K562 (cell line): ENCODE results near the gene FAM81B. TPM values are rescaled to one million over a fixed set of nuclear protein-coding genes. Genes with fewer than 3 reads are reported as not detected.

Experiments
- ATAC-seq: fragments of 200-7000 bp; cut with Tn5 transposase; 3 replicates; pipeline ENCODE4 v1.9.1; 2020; ENCODE audit warnings: moderate library complexity
- BruUV-seq: library from RNA; stranded (reverse); fragments of 400-500 nt; replicated peaks from 2 replicates; lab custom pipeline; 2021; lab: Mats Ljungman, UMichigan
- CTCF ChIA-PET: fragments of 300-600 bp; formaldehyde crosslinking; extraction: SDS; loops from one replicate; lab custom pipeline; 2021; ENCODE audit warnings: low intra/inter-chr PET ratio; lab: Yijun Ruan, JAX
- POLR2A ChIA-PET: fragments of 300-600, 350-650 bp; sonication (Branson Sonifier 250); formaldehyde crosslinking; extraction: SDS; loops from one replicate; lab custom pipeline; 2021; ENCODE audit warnings: antibody characterized with exemption, inconsistent platforms; lab: Yijun Ruan, JAX
- DNase-seq, 4 experiments: peaks; one replicate each; pipeline versions ENCODE4 v3.0.0 to v3.0.0-alpha.2; 2011 to 2018; ENCODE audit warnings: low spot score in 3 of 4, mixed read lengths in 3 of 4; ENCODE audit errors: extremely low read depth in 1 of 4
- FAIRE-seq: peaks from 2 replicates; lab custom pipeline; 2011; peaks lifted over from hg19 to GRCh38; lab: Jason Lieb, UNC
- H2AFZ ChIP-seq: 2 replicates; pipeline ENCODE4 v1.6.0; 2011; ENCODE audit warnings: low read depth, low read length, control low read depth, inconsistent platforms
- H3K27ac ChIP-seq: fragments of 200-600 bp; 3 replicates; pipeline ENCODE4 v1.8.0; 2011; ENCODE audit warnings: low read depth, mild to moderate bottlenecking, control low read depth, inconsistent platforms, low read length, moderate library complexity, mixed read lengths; ENCODE audit errors: extremely low read depth
- H3K27me3 ChIP-seq, 2 experiments: fragments of 300-600 bp in 1 of 2; 2 replicates in 1 of 2; 3 replicates in 1 of 2; pipeline versions ENCODE4 v1.6.0 to v1.8.0; 2011; ENCODE audit warnings: inconsistent platforms in 2 of 2, low read length in 2 of 2, mild to moderate bottlenecking in 1 of 2, mixed read lengths in 1 of 2, moderate library complexity in 1 of 2; ENCODE audit not compliant: control insufficient read depth in 2 of 2, insufficient read depth in 2 of 2
- H3K36me3 ChIP-seq: fragments of 300-600 bp; 3 replicates; pipeline ENCODE4 v1.8.0; 2011; ENCODE audit warnings: mild to moderate bottlenecking, low read length, inconsistent platforms; ENCODE audit not compliant: control insufficient read depth, insufficient read depth
- H3K4me1 ChIP-seq, 2 experiments: fragments of 200-600 bp in 1 of 2; replicated peaks in 1 of 2; 2 replicates in 1 of 2; 3 replicates in 1 of 2; pipeline versions ENCODE4 v1.5.1 to v1.8.0; 2011; ENCODE audit warnings: inconsistent platforms in 2 of 2, low read length in 2 of 2, mild to moderate bottlenecking in 1 of 2, mixed read lengths in 1 of 2, moderate library complexity in 1 of 2; ENCODE audit not compliant: control insufficient read depth in 2 of 2, insufficient read depth in 2 of 2
- H3K4me2 ChIP-seq: 2 replicates; pipeline ENCODE4 v1.6.1; 2011; ENCODE audit warnings: low read length, control low read depth, inconsistent platforms, mixed read lengths; ENCODE audit not compliant: insufficient read depth
- H3K4me3 ChIP-seq: fragments of 200-600 bp; sonication (generic), shearing (Covaris generic); 2 replicates; pipeline ENCODE4 v1.5.1; 2016; ENCODE audit warnings: control low read depth, inconsistent platforms
- H3K79me2 ChIP-seq: fragments of 200-600 bp; 3 replicates; pipeline ENCODE4 v1.8.0; 2011; ENCODE audit warnings: low read length, inconsistent platforms; ENCODE audit not compliant: control insufficient read depth, insufficient read depth
- H3K9ac ChIP-seq, 2 experiments: 2 replicates each; pipeline versions ENCODE4 v1.6.0 to v1.6.1; 2011; ENCODE audit warnings: low read depth in 2 of 2, low read length in 2 of 2, control low read depth in 1 of 2, inconsistent platforms in 1 of 2, mild to moderate bottlenecking in 1 of 2, mixed read lengths in 1 of 2; ENCODE audit not compliant: insufficient read depth in 1 of 2
- H3K9me1 ChIP-seq: one replicate; pipeline ENCODE4 v1.6.0; 2011; ENCODE audit warnings: inconsistent platforms, mild to moderate bottlenecking, low read length, moderate library complexity; ENCODE audit not compliant: control insufficient read depth, insufficient read depth
- H3K9me3 ChIP-seq: replicated peaks from 2 replicates; pipeline ENCODE4 v1.5.1; 2011; ENCODE audit warnings: low read depth, low read length, inconsistent platforms; ENCODE audit not compliant: control insufficient read depth, insufficient read depth
- H4K20me1 ChIP-seq: replicated peaks from 2 replicates; pipeline ENCODE4 v1.6.1; 2011; ENCODE audit warnings: low read length, inconsistent platforms, mixed read lengths; ENCODE audit not compliant: control insufficient read depth, insufficient read depth
- ATF2 ChIP-seq: sonication (generic); formaldehyde crosslinking; IDR thresholded peaks from 2 replicates; pipeline ENCODE4 v1.8.1; 2022; ENCODE audit warnings: missing genetic modification reagents
- CCNT2 ChIP-seq: IDR thresholded peaks from 2 replicates; pipeline ENCODE4 v1.6.1; 2011; ENCODE audit warnings: borderline replicate concordance, low read depth, mild to moderate bottlenecking, moderate library complexity, mixed read lengths, low read length; ENCODE audit not compliant: insufficient read length; ENCODE audit errors: extremely low read depth
- RB1 ChIP-seq: fragments of 450-650 bp; IDR thresholded peaks from 2 replicates; pipeline ENCODE4 v1.6.1; 2017; ENCODE audit warnings: low read depth, mild to moderate bottlenecking
- RBM39 ChIP-seq: fragments of 200-400 bp; formaldehyde crosslinking; optimal IDR thresholded peaks from 2 replicates; pipeline ENCODE3; 2018; ENCODE audit warnings: low read depth, low read length
- SLC30A9 ChIP-seq: fragments of 250-450 bp; sonication (Bioruptor Pico); IDR thresholded peaks from 2 replicates; pipeline ENCODE4 v1.8.0; 2022; ENCODE audit warnings: mild to moderate bottlenecking, moderate library complexity
- ZNF133 ChIP-seq: fragments of 250-450 bp; sonication (Bioruptor Pico); IDR thresholded peaks from 2 replicates; pipeline ENCODE4 v1.4.0; 2020; ENCODE audit warnings: mild to moderate bottlenecking
- ZNF354B ChIP-seq: fragments of 250-450 bp; sonication (Bioruptor Pico); IDR thresholded peaks from 2 replicates; pipeline ENCODE4 v1.4.0; 2020
- WGBS: fragments of 100-300 bp; shearing (Covaris generic); methylation state at CpG from one replicate; pipeline ENCODE4 v1.1.6; 2016; ENCODE audit warnings: low coverage, mixed read lengths; ENCODE audit not compliant: insufficient coverage; ENCODE audit errors: missing lambda C conversion rate; 5-methylcytosine and 5-hydroxymethylcytosine counted together
- in situ Hi-C: fragments of 300-500 bp; cut with MboI; formaldehyde crosslinking; loops from 4 replicates; pipeline ENCODE4 v1.15.0; 2018; ENCODE audit warnings: inconsistent platforms, mixed read lengths
- intact Hi-C: fragments of 100-400 bp; cut with micrococcal nuclease; formaldehyde crosslinking; loops from 2 replicates; pipeline ENCODE4 v1.14.2; 2022
- polyA plus RNA-seq, 8 experiments: library from polyadenylated mRNA; depleted of rRNA in 4 of 8; stranded (reverse) in 5 of 8; unstranded in 3 of 8; fragments of >200 nt; fragmentation: Nextera tagmentation in 2 of 8; fragmentation: Illumina TruSeq in 1 of 8; extraction: Ambion mirVana in 2 of 8; extraction: Trizol in 1 of 8; gene quantifications; 2 replicates each; pipeline versions ENCODE4 v1.2.1 to v1.2.3, GENCODE V29; 2011 to 2014; ENCODE audit warnings: inconsistent platforms in 1 of 8, missing spikeins in 1 of 8
- total RNA-seq, 7 experiments: library from RNA; depleted of rRNA in 6 of 7; stranded (reverse); fragments of >200 nt in 6 of 7; fragmentation: Illumina TruSeq in 2 of 7; extraction: Trizol in 2 of 7; gene quantifications; 2 replicates each; pipeline versions ENCODE4 v1.2.1 to v1.2.3, GENCODE V29; 2011 to 2021; ENCODE audit warnings: low replicate concordance in 1 of 7

The FAM81B gene
- total and polyA plus RNA-seq, 9 of the 15 experiments (the other 6 are each of a cell fraction or from before 2014, with no cell fraction given): 0.08 to 0.64 (median 0.25) TPM; not detected in 2

GRCh38 chr5:95411474-95411873, 20.3 kb downstream of the FAM81B start:
- no TSS peak for BruUV-seq
- no peak for DNase-seq
- CTCF ChIA-PET: no interaction called here
- no peak for FAIRE-seq
- Histone ChIP-seq H4K20me1 (no peaks in the 10 kb centered on the region), H2AFZ (no peak overlapping the region), H3K4me2 (no peak overlapping the region), H3K27me3 (peaks cover 3 to 6% of the 10 kb centered on the region in 2 experiments; a peak in 2 of 5 replicates), H3K79me2 (no peaks in the 10 kb centered on the region), H3K9ac (no peak overlapping the region), H3K36me3 (no peaks in the 10 kb centered on the region), H3K4me3 (no peak overlapping the region), H3K27ac (no peak overlapping the region), H3K9me1 (no peaks in the 10 kb centered on the region), H3K4me1 (no peaks in the 10 kb centered on the region), H3K9me3 (no peaks in the 10 kb centered on the region)
- intact Hi-C loops: no loop called here
- in situ Hi-C loops: no loop called here
- TF ChIP-seq RB1 (no peak), SLC30A9 (CRISPR knock-in tag) (no peak), RBM39 (no peak), ZNF133 (no peak), ATF2 (no peak), ZNF354B (no peak), CCNT2 (no peak)
- no peak for ATAC-seq
- WGBS: 7% methylated on average over 2 of the region's 2 CpGs
- POLR2A ChIA-PET: interaction anchor here (0.7 kb wide), 1 partner anchor 332 kb away, joined by 3 read pairs; no protein-coding TSS in a partner anchor
